Activated CD4-positive, alpha-beta T cell treated with anti-CD3 and anti-CD28 coated beads, Interleukin-2, amount 50 U/mL, for 1 hour (primary cell): ENCODE results near the gene CHAT.

Source experiments
- DNase-seq: peaks from one replicate; pipeline ENCODE4 v3.0.0-alpha.2; 2020

Gene CHAT

GRCh38 chr10:49689882-49690510 lies 76.2 kb downstream of the CHAT start:
- no peak for DNase-seq

GRCh38 chr10:49690698-49691356 lies 77.0 kb downstream of the CHAT start:
- DNase-seq, result no peak

GRCh38 chr10:49691588-49691987 lies 77.8 kb downstream of the CHAT start:
- DNase-seq, result no peak

GRCh38 chr10:49694466-49694865 lies 80.6 kb downstream of the CHAT start:
- no peak for DNase-seq

- no peak for DNase-seq
These were observed 82.5 kb downstream of the CHAT start for GRCh38 chr10:49696311-49696710.

GRCh38 chr10:49698679-49699078 lies 84.8 kb downstream of the CHAT start:
- DNase-seq, result no peak

GRCh38 chr10:49700211-49700610 lies 86.4 kb downstream of the CHAT start:
- no peak for DNase-seq

GRCh38 chr10:49700997-49701396 lies 87.2 kb downstream of the CHAT start:
- no peak for DNase-seq

GRCh38 chr10:49707585-49707984 lies 93.7 kb downstream of the CHAT start:
- DNase-seq, result no peak

GRCh38 chr10:49709934-49710333 lies 96.1 kb downstream of the CHAT start:
- no peak for DNase-seq

- DNase-seq, result no peak
These were observed 97.1 kb downstream of the CHAT start for GRCh38 chr10:49710966-49711365.

- DNase-seq, result no peak
These were observed 97.6 kb downstream of the CHAT start for GRCh38 chr10:49711481-49711880.

- DNase-seq, result no peak
These were observed 99.4 kb downstream of the CHAT start for GRCh38 chr10:49713266-49713665.
